Measurements from ENCODE around the gene CRYZ.
"Not testable (repeated sequence)": the region's sequence is repeated elsewhere in the genome, so short reads cannot be mapped to it uniquely, and the experiment has no call there.

Gene CRYZ

DNA sequence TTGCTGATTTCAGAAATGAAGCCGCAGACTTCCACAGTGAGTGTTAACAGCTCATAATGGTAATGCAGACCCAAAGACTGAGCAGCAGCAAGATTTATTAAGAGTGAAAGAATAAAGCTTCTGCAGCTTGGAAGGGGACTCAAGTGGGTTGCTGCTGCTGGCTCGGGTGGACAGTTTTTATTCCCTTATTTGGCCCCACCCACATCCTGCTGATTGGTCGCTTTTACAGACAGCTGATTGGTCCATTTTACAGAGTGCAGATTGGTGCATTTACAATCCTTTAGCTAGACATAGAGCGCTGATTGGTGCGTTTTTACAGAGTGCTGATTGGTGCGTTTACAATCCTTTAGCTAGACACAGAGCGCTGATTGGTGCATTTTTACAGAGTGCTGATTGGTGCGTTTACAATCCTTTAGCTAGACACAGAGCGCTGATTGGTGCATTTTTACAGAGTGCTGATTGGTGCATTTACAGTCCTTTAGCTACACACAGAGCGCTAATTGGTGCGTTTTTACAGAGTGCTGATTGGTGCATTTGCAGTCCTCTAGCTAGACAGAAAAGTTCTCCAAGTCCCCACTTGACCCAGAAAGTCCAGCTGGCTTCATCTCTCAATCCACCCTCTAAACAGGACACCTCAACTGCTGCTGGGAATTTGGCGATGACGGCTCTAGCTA lies 7.6 kb upstream of the CRYZ start:
- not testable (repeated sequence) for H3K9me3 Mint-ChIP-seq; H3K27ac Mint-ChIP-seq; H3K4me3 Mint-ChIP-seq; DNase-seq (ENCODE audit: low spot score in 2 of 2); ATAC-seq; H3K4me1 Mint-ChIP-seq
- H3K36me3 Mint-ChIP-seq, result peaks cover 78% of the 10 kb centered on the region

GRCh38 chr1:74737333-74737732 lies 4.5 kb upstream of the CRYZ start:
- Mint-ChIP-seq H3K4me1 (peaks cover 14% of the 10 kb centered on the region), H3K27ac (no peak overlapping the region), H3K4me3 (no peak overlapping the region), H3K9me3 (peaks cover 3% of the 10 kb centered on the region), H3K36me3 (peaks cover 74% of the 10 kb centered on the region)
- no peak for ATAC-seq
- DNase-seq (ENCODE audit: low spot score in 2 of 2), result no peak

DNA sequence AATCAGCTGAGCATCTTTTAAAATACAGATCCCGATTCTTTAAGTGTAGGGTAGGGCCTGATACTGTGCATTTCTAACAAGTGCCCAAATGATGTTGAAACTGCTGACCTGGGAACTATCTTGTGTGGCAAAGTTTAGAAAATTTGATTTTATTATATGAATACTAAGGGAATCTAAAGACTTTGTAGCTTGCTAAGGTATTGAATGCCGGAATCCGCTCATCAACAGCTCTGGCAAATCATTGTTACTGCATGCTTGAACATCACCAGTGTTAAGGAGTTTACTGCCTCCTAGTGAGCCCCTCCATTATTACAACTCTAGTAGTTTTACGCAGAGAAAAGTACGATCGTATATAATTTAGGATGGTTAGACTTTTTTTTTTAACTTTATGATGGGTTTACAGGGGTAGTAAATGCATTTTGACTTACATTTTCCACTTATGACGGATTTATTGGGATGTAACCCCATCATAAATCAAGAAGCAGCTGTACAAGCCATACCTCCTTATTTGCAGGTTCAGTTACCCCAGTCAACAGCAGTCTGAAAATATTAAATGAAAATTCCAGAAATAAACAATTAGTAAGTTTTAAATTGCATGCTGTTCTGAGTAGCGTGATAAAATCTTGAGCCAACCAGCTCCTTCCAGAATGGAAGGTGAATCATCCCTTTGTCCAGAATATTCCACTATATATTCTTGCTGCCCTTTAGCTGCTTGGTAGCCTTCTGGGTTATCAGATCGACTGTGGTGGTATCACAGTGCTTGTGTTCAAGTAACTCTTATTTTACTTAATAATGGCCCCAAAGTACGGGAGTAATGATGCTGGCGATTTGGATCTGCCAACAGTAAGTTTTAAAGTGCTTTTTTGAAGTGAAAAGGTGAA lies 994 bp upstream of the CRYZ start:
- ATAC-seq, result peak; percentile 70
- Mint-ChIP-seq H3K27ac (peak overlapping the region; percentile 96), H3K4me3 (peak overlapping the region; percentile 88), H3K9me3 (no peaks in the 10 kb centered on the region), H3K36me3 (peaks cover 41% of the 10 kb centered on the region), H3K4me1 (peaks cover 33% of the 10 kb centered on the region)
- DNase-seq (ENCODE audit: low spot score in 2 of 2), result peak; percentile 18 to 57

DNA sequence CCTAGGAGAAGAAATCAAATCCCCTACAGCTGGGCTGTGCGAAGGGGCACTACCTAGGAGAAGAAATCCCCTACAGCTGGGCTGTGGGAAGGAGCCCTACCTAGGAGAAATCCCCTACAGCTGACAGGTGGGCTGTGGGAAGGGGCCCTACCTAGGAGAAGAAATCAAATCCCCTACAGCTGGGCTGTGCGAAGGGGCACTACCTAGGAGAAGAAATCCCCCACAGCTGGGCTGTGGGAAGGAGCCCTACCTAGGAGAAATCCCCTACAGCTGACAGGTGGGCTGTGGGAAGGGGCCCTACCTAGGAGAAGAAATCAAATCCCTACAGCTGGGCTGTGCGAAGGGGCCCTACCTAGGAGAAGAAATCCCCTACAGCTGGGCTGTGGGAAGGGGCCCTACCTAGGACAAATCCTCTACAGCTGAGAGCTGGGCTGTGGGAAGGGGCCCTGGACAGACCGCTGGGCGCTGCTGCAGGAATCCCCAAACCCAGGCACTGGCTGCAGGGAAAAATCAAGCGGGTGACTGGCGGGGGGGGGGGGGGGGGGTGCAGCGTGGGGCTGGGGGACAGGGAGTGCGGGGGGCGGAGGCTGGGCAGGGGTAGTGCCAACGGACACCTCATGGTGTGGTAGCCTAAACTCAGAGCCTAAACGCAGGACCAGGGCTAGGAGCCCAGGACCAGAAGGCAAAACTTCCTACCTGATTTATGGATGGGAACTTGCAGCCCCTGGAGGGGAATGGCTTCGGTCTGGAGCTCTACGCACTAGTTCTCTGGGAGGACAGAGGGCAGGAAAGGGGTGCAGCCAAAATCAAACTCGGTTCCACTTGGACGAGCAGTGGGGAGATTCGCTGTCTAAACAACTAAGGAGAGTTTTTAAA lies 541 bp downstream of the CRYZ start:
- not testable (repeated sequence) for DNase-seq (ENCODE audit: low spot score in 2 of 2); H3K9me3 Mint-ChIP-seq
- Mint-ChIP-seq H3K27ac (peak overlapping the region; percentile 96), H3K4me3 (peak overlapping the region; percentile 88), H3K36me3 (peaks cover 26% of the 10 kb centered on the region), H3K4me1 (peaks cover 39% of the 10 kb centered on the region)
- peak; percentile 32 for ATAC-seq

DNA sequence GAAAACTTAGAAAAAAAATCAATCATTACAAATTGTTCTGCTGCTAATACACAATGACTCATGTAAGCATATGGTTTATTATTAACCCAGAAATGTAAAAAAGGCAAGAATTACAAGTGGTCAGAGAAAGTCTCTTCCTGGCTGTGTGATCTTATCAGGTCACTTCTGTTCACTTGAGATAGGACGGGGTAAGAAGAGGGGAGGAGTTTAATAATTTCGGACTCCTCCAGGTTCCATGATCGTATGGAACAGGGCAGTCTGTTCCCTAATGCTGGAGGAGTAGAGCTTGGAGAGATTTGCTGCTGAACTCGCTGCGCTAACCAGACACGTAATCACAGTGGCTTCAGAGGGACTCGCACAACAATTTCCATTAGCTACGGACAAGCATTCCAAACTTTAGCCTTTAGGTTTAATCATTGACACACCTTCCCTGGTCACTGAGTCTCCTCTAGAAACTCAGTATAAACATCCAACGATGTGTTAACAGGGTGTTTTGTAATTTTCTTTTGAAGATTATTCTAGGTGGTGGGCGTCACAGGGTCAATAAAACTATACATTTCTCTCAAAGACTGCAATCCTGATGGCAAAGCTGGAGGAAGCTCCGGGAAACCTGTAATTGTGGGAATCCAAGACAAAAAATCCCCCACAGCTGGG lies 1.3 kb downstream of the CRYZ start:
- peaks cover 39% of the 10 kb centered on the region for H3K4me1 Mint-ChIP-seq
- peak overlapping the region; percentile 62 for H3K27ac Mint-ChIP-seq
- H3K4me3 Mint-ChIP-seq, result peak overlapping the region; percentile 88
- H3K36me3 Mint-ChIP-seq, result peaks cover 19% of the 10 kb centered on the region
- DNase-seq (ENCODE audit: low spot score in 2 of 2) (no peak), ATAC-seq (no peak)
- no peaks in the 10 kb centered on the region for H3K9me3 Mint-ChIP-seq

DNA sequence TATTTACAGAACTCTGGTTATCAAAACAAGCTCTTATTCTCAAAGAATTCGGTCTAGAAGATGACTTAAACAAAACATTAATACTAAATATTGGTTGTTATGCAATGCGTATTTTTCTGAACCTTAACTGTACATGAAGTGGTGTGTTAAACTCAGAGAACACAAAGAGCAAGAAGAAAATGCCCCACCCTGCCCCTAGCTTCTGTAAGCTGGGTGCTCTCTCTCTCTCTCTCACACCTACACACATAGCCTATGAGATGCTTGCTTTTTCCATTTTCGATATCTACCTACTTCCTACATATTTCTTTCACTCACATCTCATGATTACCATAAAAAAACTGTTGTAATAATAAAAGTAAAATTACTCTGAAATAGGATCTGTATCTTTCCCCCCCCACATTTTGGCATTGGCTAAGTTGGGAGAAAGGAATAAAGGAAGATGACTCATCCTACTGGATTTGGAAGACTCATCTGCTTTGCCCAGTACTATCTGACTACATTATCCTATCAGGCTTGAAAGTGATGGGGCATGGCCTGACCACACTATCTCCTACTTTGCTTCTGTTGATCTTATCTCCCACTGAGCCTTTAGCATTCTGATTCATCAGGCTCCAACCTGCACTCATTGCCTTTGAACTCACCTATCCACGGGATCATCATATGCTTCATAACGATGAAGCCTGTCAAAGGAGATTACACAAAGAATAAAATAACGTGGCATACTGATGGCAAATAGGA lies 2.9 kb downstream of the CRYZ start:
- Mint-ChIP-seq H3K4me1 (peaks cover 34% of the 10 kb centered on the region), H3K4me3 (no peak overlapping the region), H3K27ac (peak overlapping the region; percentile 26), H3K36me3 (peaks cover 26% of the 10 kb centered on the region), H3K9me3 (no peaks in the 10 kb centered on the region)
- ATAC-seq, result peak; percentile 11
- no peak for DNase-seq (ENCODE audit: low spot score in 2 of 2)

- DNase-seq (ENCODE audit: low spot score in 2 of 2) (no peak), ATAC-seq (no peak)
- Mint-ChIP-seq H3K4me1 (peaks cover 25% of the 10 kb centered on the region), H3K36me3 (peaks cover 36% of the 10 kb centered on the region), H3K4me3 (no peak overlapping the region), H3K27ac (no peak overlapping the region), H3K9me3 (no peaks in the 10 kb centered on the region)
Measured at GRCh38 chr1:74728736-74729135, 4.1 kb downstream of the CRYZ start.

DNA sequence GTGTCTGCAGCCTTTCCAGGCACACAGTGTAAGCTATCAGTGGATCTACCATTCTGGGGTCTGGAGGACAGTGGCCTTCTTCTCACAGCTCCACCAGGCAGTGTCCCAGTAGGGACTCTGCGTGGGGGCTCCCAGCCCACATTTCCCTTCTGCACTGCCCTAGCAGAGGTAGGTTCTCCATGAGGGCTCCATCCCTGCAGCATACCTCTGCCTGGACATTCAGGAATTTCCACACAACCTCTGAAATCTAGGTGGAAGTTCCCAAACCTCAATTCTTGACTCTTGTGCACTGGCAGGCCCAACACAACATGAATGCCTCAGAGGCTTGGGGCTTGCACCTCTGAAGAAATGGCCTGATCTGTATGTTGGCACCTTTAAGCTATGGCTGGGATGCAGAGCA lies 6.8 kb downstream of the CRYZ start:
- Mint-ChIP-seq H3K4me1 (peaks cover 22% of the 10 kb centered on the region), H3K4me3 (no peak overlapping the region)

DNA sequence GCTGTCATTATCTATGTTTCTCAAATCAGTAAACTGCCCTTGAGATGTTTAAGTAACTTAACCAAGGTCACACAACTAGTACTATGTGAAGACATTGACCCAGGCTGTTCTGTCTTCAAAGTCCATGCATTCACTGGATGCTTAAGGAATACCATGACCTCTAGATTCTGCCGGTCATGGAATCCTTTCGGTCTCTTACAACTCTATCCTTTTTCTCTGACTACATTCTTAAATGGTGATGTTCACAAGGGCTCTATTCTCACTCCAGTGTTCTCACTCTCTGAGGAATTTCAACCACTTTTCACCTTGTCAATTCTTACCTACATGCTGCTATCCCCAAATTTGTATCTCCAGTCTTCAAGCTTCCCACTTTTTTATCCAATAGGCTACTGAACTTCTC lies 15.2 kb downstream of the CRYZ start:
- H3K36me3 Mint-ChIP-seq, result peaks cover 42% of the 10 kb centered on the region
- H3K27ac Mint-ChIP-seq, result no peak overlapping the region
- DNase-seq (ENCODE audit: low spot score in 2 of 2) (no peak), ATAC-seq (no peak)
- no peak overlapping the region for H3K4me3 Mint-ChIP-seq
- H3K4me1 Mint-ChIP-seq, result peaks cover 9% of the 10 kb centered on the region
- H3K9me3 Mint-ChIP-seq, result no peaks in the 10 kb centered on the region

More for the DNA sequence above, 6.8 kb downstream of the CRYZ start:
- ATAC-seq (no peak), DNase-seq (ENCODE audit: low spot score in 2 of 2) (no peak)
- Mint-ChIP-seq H3K9me3 (no peaks in the 10 kb centered on the region), H3K27ac (no peak overlapping the region), H3K36me3 (peaks cover 51% of the 10 kb centered on the region)

- no peak for DNase-seq (ENCODE audit: low spot score in 2 of 2)
- Mint-ChIP-seq H3K4me1 (peaks cover 9% of the 10 kb centered on the region), H3K27ac (no peak overlapping the region), H3K36me3 (peaks cover 37% of the 10 kb centered on the region), H3K9me3 (no peaks in the 10 kb centered on the region), H3K4me3 (no peak overlapping the region)
- ATAC-seq, result no peak
Measured at GRCh38 chr1:74716822-74717221, 16.0 kb downstream of the CRYZ start.

DNA sequence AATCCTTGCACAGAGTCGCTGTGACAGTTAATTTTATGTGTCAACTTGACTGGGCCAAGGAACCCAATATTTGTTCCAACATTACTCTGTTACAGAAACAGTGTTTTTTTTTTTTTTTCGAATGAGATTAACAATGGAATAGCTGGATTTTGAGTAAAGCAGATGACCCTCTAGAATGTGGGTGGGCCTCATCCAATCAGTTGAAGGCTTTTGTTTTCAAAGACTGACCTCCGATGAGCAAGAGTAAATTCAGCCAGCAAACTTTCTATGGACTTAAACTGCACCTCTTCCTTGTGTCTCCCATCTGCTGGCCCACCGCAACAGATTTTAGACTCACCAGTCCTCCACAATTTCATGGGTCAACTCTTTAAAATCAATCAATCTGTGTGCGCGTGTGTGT lies 17.0 kb downstream of the CRYZ start:
- DNase-seq (ENCODE audit: low spot score in 2 of 2) (no peak), ATAC-seq (no peak)
- Mint-ChIP-seq H3K4me3 (no peak overlapping the region), H3K27ac (no peak overlapping the region), H3K9me3 (no peaks in the 10 kb centered on the region), H3K36me3 (peaks cover 37% of the 10 kb centered on the region), H3K4me1 (peaks cover 6% of the 10 kb centered on the region)

- no peaks in the 10 kb centered on the region for H3K9me3 Mint-ChIP-seq
Measured at GRCh38 chr1:74715236-74715502, 17.7 kb downstream of the CRYZ start.

GRCh38 chr1:74714429-74715235 lies 18.2 kb downstream of the CRYZ start:
- DNase-seq (ENCODE audit: low spot score in 2 of 2), result no peak
- H3K9me3 Mint-ChIP-seq, result no peaks in the 10 kb centered on the region
- ATAC-seq, result no peak
- no peak overlapping the region for H3K4me3 Mint-ChIP-seq
- no peak overlapping the region for H3K27ac Mint-ChIP-seq
- H3K36me3 Mint-ChIP-seq, result peaks cover 39% of the 10 kb centered on the region
- peaks cover 6% of the 10 kb centered on the region for H3K4me1 Mint-ChIP-seq

More at GRCh38 chr1:74715236-74715502, 17.7 kb downstream of the CRYZ start:
- H3K36me3 Mint-ChIP-seq, result peaks cover 37% of the 10 kb centered on the region
- H3K27ac Mint-ChIP-seq, result no peak overlapping the region
- ATAC-seq (no peak), DNase-seq (ENCODE audit: low spot score in 2 of 2) (no peak)
- H3K4me3 Mint-ChIP-seq, result no peak overlapping the region
- peaks cover 6% of the 10 kb centered on the region for H3K4me1 Mint-ChIP-seq

DNA sequence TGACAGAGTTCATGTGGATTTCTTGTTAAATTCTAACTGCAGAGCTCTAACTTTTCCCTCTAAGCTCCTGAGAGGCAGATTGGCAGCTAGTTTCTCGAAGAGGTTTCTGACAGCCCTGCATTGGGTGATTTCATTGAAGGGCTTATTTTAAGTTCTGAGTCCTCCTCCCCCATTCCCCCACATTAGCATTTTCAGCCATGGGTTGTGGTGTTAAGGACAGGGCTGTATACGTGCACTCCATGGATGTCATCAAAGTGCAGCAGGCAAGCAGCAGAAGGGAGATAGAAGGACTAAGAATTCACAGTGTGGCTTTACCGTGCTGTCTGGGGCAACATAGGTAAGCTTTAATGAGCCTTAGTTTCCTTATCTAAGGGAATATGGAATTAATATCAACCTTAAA lies 19.0 kb downstream of the CRYZ start:
- peaks cover 47% of the 10 kb centered on the region for H3K36me3 Mint-ChIP-seq
- ATAC-seq (no peak), DNase-seq (ENCODE audit: low spot score in 2 of 2) (no peak)
- H3K27ac Mint-ChIP-seq, result no peak overlapping the region
- H3K4me1 Mint-ChIP-seq, result peaks cover 6% of the 10 kb centered on the region
- H3K4me3 Mint-ChIP-seq, result no peak overlapping the region
- H3K9me3 Mint-ChIP-seq, result no peaks in the 10 kb centered on the region

Measured in stimulated activated effector memory CD8-positive, alpha-beta T cell treated with anti-CD3 and anti-CD28 coated beads, Interleukin-12 subunit alpha, Interleukin-12 subunit beta, amount 100 ng/mL, for 72 hours (primary cell).